Measurements from ENCODE around the gene THADA.

The THADA gene

GRCh38 chr2:43221124-43221762 lies 374.6 kb downstream of the THADA start:
- Histone ChIP-seq H3K9me3 (ENCODE audit: control insufficient read depth, low read length) (no peaks in the 10 kb centered on the region), H3K36me3 (ENCODE audit: control insufficient read depth, insufficient read depth, low read length) (peaks cover 10% of the 10 kb centered on the region), H3K4me1 (ENCODE audit: control insufficient read depth, insufficient read depth, low read length) (peaks cover 35% of the 10 kb centered on the region), H3K9ac (ENCODE audit: low read length) (peak overlapping the region; percentile 88), H3K27me3 (ENCODE audit: control insufficient read depth, insufficient read depth, low read length) (no peaks in the 10 kb centered on the region), H3K4me3 (ENCODE audit: low read length) (peak overlapping the region; percentile 39)

GRCh38 chr2:43220760-43221123 lies 375.1 kb downstream of the THADA start:
- H3K27me3 ChIP-seq (ENCODE audit: control insufficient read depth, insufficient read depth, low read length) = no peaks in the 10 kb centered on the region
- peak overlapping the region; percentile 39 for H3K4me3 ChIP-seq (ENCODE audit: low read length)
- H3K4me1 ChIP-seq (ENCODE audit: control insufficient read depth, insufficient read depth, low read length) = peaks cover 35% of the 10 kb centered on the region
- H3K9me3 ChIP-seq (ENCODE audit: control insufficient read depth, low read length) = no peaks in the 10 kb centered on the region
- H3K36me3 ChIP-seq (ENCODE audit: control insufficient read depth, insufficient read depth, low read length) = peaks cover 10% of the 10 kb centered on the region
- H3K9ac ChIP-seq (ENCODE audit: low read length) = peak overlapping the region; percentile 88

GRCh38 chr2:43220229-43220751 lies 375.5 kb downstream of the THADA start:
- Histone ChIP-seq H3K9ac (ENCODE audit: low read length) (peak overlapping the region; percentile 88), H3K27me3 (ENCODE audit: control insufficient read depth, insufficient read depth, low read length) (no peaks in the 10 kb centered on the region), H3K36me3 (ENCODE audit: control insufficient read depth, insufficient read depth, low read length) (peaks cover 10% of the 10 kb centered on the region), H3K4me3 (ENCODE audit: low read length) (peak overlapping the region; percentile 18), H3K9me3 (ENCODE audit: control insufficient read depth, low read length) (no peaks in the 10 kb centered on the region), H3K4me1 (ENCODE audit: control insufficient read depth, insufficient read depth, low read length) (peaks cover 35% of the 10 kb centered on the region)

- H3K36me3 ChIP-seq (ENCODE audit: control insufficient read depth, insufficient read depth, low read length) = peaks cover 10% of the 10 kb centered on the region
These were observed 376.2 kb downstream of the THADA start for GRCh38 chr2:43219383-43220228.

GRCh38 chr2:43218702-43219382 lies 377.0 kb downstream of the THADA start:
- no peaks in the 10 kb centered on the region for H3K9me3 ChIP-seq (ENCODE audit: control insufficient read depth, low read length)
- no peaks in the 10 kb centered on the region for H3K27me3 ChIP-seq (ENCODE audit: control insufficient read depth, insufficient read depth, low read length)
- peaks cover 35% of the 10 kb centered on the region for H3K4me1 ChIP-seq (ENCODE audit: control insufficient read depth, insufficient read depth, low read length)
- peak overlapping the region; percentile 18 for H3K4me3 ChIP-seq (ENCODE audit: low read length)
- peaks cover 6% of the 10 kb centered on the region for H3K36me3 ChIP-seq (ENCODE audit: control insufficient read depth, insufficient read depth, low read length)
- peak overlapping the region; percentile 88 for H3K9ac ChIP-seq (ENCODE audit: low read length)

More at GRCh38 chr2:43219383-43220228, 376.2 kb downstream of the THADA start:
- no peaks in the 10 kb centered on the region for H3K9me3 ChIP-seq (ENCODE audit: control insufficient read depth, low read length)
- peak overlapping the region; percentile 88 for H3K9ac ChIP-seq (ENCODE audit: low read length)
- peak overlapping the region; percentile 18 for H3K4me3 ChIP-seq (ENCODE audit: low read length)
- H3K4me1 ChIP-seq (ENCODE audit: control insufficient read depth, insufficient read depth, low read length) = peaks cover 35% of the 10 kb centered on the region
- no peaks in the 10 kb centered on the region for H3K27me3 ChIP-seq (ENCODE audit: control insufficient read depth, insufficient read depth, low read length)

GRCh38 chr2:43218155-43218701 lies 377.6 kb downstream of the THADA start:
- Histone ChIP-seq H3K9me3 (ENCODE audit: control insufficient read depth, low read length) (no peaks in the 10 kb centered on the region), H3K27me3 (ENCODE audit: control insufficient read depth, insufficient read depth, low read length) (no peaks in the 10 kb centered on the region), H3K36me3 (ENCODE audit: control insufficient read depth, insufficient read depth, low read length) (no peaks in the 10 kb centered on the region), H3K4me1 (ENCODE audit: control insufficient read depth, insufficient read depth, low read length) (peaks cover 35% of the 10 kb centered on the region), H3K9ac (ENCODE audit: low read length) (peak overlapping the region; percentile 88), H3K4me3 (ENCODE audit: low read length) (no peak overlapping the region)

GRCh38 chr2:43217228-43218154 lies 378.3 kb downstream of the THADA start:
- no peaks in the 10 kb centered on the region for H3K9me3 ChIP-seq (ENCODE audit: control insufficient read depth, low read length)
- H3K4me3 ChIP-seq (ENCODE audit: low read length) = no peak overlapping the region
- peak overlapping the region; percentile 88 for H3K9ac ChIP-seq (ENCODE audit: low read length)
- H3K4me1 ChIP-seq (ENCODE audit: control insufficient read depth, insufficient read depth, low read length) = peaks cover 41% of the 10 kb centered on the region
- no peaks in the 10 kb centered on the region for H3K27me3 ChIP-seq (ENCODE audit: control insufficient read depth, insufficient read depth, low read length)
- H3K36me3 ChIP-seq (ENCODE audit: control insufficient read depth, insufficient read depth, low read length) = no peaks in the 10 kb centered on the region

GRCh38 chr2:43216629-43217028 lies 379.2 kb downstream of the THADA start:
- H3K27me3 ChIP-seq (ENCODE audit: control insufficient read depth, insufficient read depth, low read length) = no peaks in the 10 kb centered on the region
- no peak overlapping the region for H3K4me3 ChIP-seq (ENCODE audit: low read length)
- H3K36me3 ChIP-seq (ENCODE audit: control insufficient read depth, insufficient read depth, low read length) = no peaks in the 10 kb centered on the region
- no peaks in the 10 kb centered on the region for H3K9me3 ChIP-seq (ENCODE audit: control insufficient read depth, low read length)
- H3K4me1 ChIP-seq (ENCODE audit: control insufficient read depth, insufficient read depth, low read length) = peaks cover 42% of the 10 kb centered on the region
- no peak overlapping the region for H3K9ac ChIP-seq (ENCODE audit: low read length)

- Histone ChIP-seq H3K9ac (ENCODE audit: low read length) (no peak overlapping the region), H3K36me3 (ENCODE audit: control insufficient read depth, insufficient read depth, low read length) (no peaks in the 10 kb centered on the region), H3K9me3 (ENCODE audit: control insufficient read depth, low read length) (no peaks in the 10 kb centered on the region), H3K4me3 (ENCODE audit: low read length) (no peak overlapping the region), H3K4me1 (ENCODE audit: control insufficient read depth, insufficient read depth, low read length) (peaks cover 39% of the 10 kb centered on the region), H3K27me3 (ENCODE audit: control insufficient read depth, insufficient read depth, low read length) (no peaks in the 10 kb centered on the region)
These were observed 380.1 kb downstream of the THADA start for GRCh38 chr2:43215673-43216255.

GRCh38 chr2:43214253-43214652 lies 381.6 kb downstream of the THADA start:
- Histone ChIP-seq H3K9me3 (ENCODE audit: control insufficient read depth, low read length) (no peaks in the 10 kb centered on the region), H3K36me3 (ENCODE audit: control insufficient read depth, insufficient read depth, low read length) (no peaks in the 10 kb centered on the region), H3K27me3 (ENCODE audit: control insufficient read depth, insufficient read depth, low read length) (no peaks in the 10 kb centered on the region), H3K4me3 (ENCODE audit: low read length) (no peak overlapping the region), H3K4me1 (ENCODE audit: control insufficient read depth, insufficient read depth, low read length) (peaks cover 48% of the 10 kb centered on the region), H3K9ac (ENCODE audit: low read length) (no peak overlapping the region)

GRCh38 chr2:43212931-43213330 lies 382.9 kb downstream of the THADA start:
- Histone ChIP-seq H3K9me3 (ENCODE audit: control insufficient read depth, low read length) (no peaks in the 10 kb centered on the region), H3K9ac (ENCODE audit: low read length) (no peak overlapping the region), H3K4me3 (ENCODE audit: low read length) (no peak overlapping the region), H3K4me1 (ENCODE audit: control insufficient read depth, insufficient read depth, low read length) (peaks cover 44% of the 10 kb centered on the region), H3K27me3 (ENCODE audit: control insufficient read depth, insufficient read depth, low read length) (no peaks in the 10 kb centered on the region), H3K36me3 (ENCODE audit: control insufficient read depth, insufficient read depth, low read length) (no peaks in the 10 kb centered on the region)
